ENCODE results near the gene AMTN.

DNA sequence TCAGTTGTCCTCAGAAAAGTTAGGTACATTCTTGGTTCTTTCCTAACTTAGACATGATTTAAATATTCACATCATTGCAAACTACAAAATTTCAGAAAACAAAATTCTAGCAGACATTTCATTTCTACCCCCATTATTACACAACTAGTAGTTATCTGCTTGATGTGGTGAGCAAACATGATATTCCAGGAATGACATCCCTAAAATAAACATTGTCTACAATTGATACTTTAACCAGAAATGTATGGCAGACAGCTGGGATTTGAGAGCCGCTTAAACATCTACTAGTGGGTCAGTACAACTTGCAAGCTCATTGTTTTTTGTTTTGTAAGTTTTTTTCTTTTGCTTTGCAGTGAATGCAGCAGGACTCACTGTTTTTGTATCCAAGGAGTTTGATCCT, 41.6 kb downstream of the AMTN start:
- TF ChIP-seq, protein P1, sequence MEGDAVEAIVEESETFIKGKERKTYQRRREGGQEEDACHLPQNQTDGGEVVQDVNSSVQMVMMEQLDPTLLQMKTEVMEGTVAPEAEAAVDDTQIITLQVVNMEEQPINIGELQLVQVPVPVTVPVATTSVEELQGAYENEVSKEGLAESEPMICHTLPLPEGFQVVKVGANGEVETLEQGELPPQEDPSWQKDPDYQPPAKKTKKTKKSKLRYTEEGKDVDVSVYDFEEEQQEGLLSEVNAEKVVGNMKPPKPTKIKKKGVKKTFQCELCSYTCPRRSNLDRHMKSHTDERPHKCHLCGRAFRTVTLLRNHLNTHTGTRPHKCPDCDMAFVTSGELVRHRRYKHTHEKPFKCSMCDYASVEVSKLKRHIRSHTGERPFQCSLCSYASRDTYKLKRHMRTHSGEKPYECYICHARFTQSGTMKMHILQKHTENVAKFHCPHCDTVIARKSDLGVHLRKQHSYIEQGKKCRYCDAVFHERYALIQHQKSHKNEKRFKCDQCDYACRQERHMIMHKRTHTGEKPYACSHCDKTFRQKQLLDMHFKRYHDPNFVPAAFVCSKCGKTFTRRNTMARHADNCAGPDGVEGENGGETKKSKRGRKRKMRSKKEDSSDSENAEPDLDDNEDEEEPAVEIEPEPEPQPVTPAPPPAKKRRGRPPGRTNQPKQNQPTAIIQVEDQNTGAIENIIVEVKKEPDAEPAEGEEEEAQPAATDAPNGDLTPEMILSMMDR (IDR thresholded peaks at IDR 0.05): no peak
- no peak for TF ChIP-seq POLR2A (IDR thresholded peaks at IDR 0.05)
